PC-3 (cell line): ENCODE measurements around the gene CLSTN1. TPM values are rescaled to one million over a fixed set of nuclear protein-coding genes. Genes with fewer than 3 reads are reported as not detected.
A peak's percentile ranks its signal among the peaks of the same experiment; 100 is the strongest.

Source experiments
- ATAC-seq: fragments of 200-7000 bp; cut with Tn5 transposase; 2 replicates; pipeline ENCODE4 v1.9.1; 2020; ENCODE audit warnings: mild to moderate bottlenecking, moderate library complexity
- BruUV-seq: library from RNA; stranded (reverse); fragments of 400-500 nt; replicated peaks from 2 replicates; lab custom pipeline; 2021; lab: Mats Ljungman, UMichigan
- CTCF ChIA-PET: fragments of 300-600 bp; sonication (Branson Sonifier 250); formaldehyde crosslinking; loops from one replicate; lab custom pipeline; 2022; ENCODE audit warnings: antibody characterized with exemption; lab: Charles Lee
- POLR2A ChIA-PET: fragments of 300-600 bp; sonication (Branson Sonifier 250); formaldehyde crosslinking; loops from one replicate; lab custom pipeline; 2022; ENCODE audit warnings: antibody characterized with exemption; ENCODE audit not compliant: unreplicated experiment; lab: Charles Lee
- DNase-seq: peaks from one replicate; pipeline ENCODE4 v3.0.0-alpha.2; 2015
- H2AFZ ChIP-seq: fragments of 300-600 bp; sonication (generic); 2 replicates; pipeline ENCODE4 v1.6.0; 2016; ENCODE audit warnings: antibody characterized with exemption, low read length
- H3F3A ChIP-seq: fragments of 300-600 bp; sonication (generic); one replicate; pipeline ENCODE4 v1.6.0; 2017; ENCODE audit warnings: antibody characterized with exemption, low read length, control low read depth, mild to moderate bottlenecking; ENCODE audit not compliant: unreplicated experiment
- H3K27ac ChIP-seq: fragments of 300-600 bp; sonication (generic); 2 replicates; pipeline ENCODE4 v1.5.1; 2016; ENCODE audit warnings: mild to moderate bottlenecking, low read length
- H3K27me3 ChIP-seq: fragments of 300-600 bp; sonication (generic); 2 replicates; pipeline ENCODE4 v1.6.1; 2016; ENCODE audit warnings: low read length, mixed read lengths
- H3K36me3 ChIP-seq: fragments of 300-600 bp; sonication (generic); 2 replicates; pipeline ENCODE4 v1.6.1; 2016; ENCODE audit warnings: low read depth, mixed run types, low read length, mixed read lengths
- H3K4me1 ChIP-seq: fragments of 300-600 bp; sonication (generic); 2 replicates; pipeline ENCODE4 v1.5.1; 2016; ENCODE audit warnings: low read length; ENCODE audit not compliant: insufficient read depth
- H3K4me2 ChIP-seq: fragments of 300-600 bp; sonication (generic); 2 replicates; pipeline ENCODE4 v1.6.0; 2016; ENCODE audit warnings: low read length
- H3K4me3 ChIP-seq: fragments of 300-600 bp; sonication (generic); 2 replicates; pipeline ENCODE4 v1.5.1; 2016; ENCODE audit warnings: mild to moderate bottlenecking, low read length, mixed read lengths
- H3K79me2 ChIP-seq: fragments of 300-600 bp; sonication (generic); 2 replicates; pipeline ENCODE4 v1.6.1; 2017; ENCODE audit warnings: low read length, mixed read lengths
- H3K9ac ChIP-seq: fragments of 300-600 bp; sonication (generic); 2 replicates; pipeline ENCODE4 v1.6.0; 2016; ENCODE audit warnings: mild to moderate bottlenecking, low read length
- H3K9me2 ChIP-seq: fragments of 300-600 bp; sonication (generic); replicated peaks from 2 replicates; pipeline ENCODE4 v1.6.1; 2016; ENCODE audit warnings: mixed run types, low read length, mixed read lengths
- H3K9me3 ChIP-seq: fragments of 300-600 bp; sonication (generic); 2 replicates; pipeline ENCODE4 v1.6.1; 2016; ENCODE audit warnings: low read length, mixed read lengths
- H4K20me1 ChIP-seq: fragments of 300-600 bp; sonication (generic); 2 replicates; pipeline ENCODE4 v1.6.1; 2016; ENCODE audit warnings: low read length, mixed read lengths
- CTCF ChIP-seq: fragments of 300-600 bp; sonication (generic); conservative IDR thresholded peaks from 2 replicates; pipeline ENCODE4 v1.5.1; 2017; ENCODE audit warnings: antibody characterized with exemption, low read depth, mild to moderate bottlenecking, low read length
- EZH2 ChIP-seq: fragments of 300-600 bp; sonication (generic); IDR thresholded peaks from one replicate; pipeline ENCODE4 v1.6.1; 2017; ENCODE audit warnings: antibody characterized with exemption, mild to moderate bottlenecking, low read length; ENCODE audit not compliant: unreplicated experiment
- EZH2phosphoT487 ChIP-seq: fragments of 300-600 bp; sonication (generic); IDR thresholded peaks from 2 replicates; pipeline ENCODE4 v1.6.1; 2018; ENCODE audit warnings: mild to moderate bottlenecking, antibody characterized with exemption, low read length, borderline replicate concordance
- intact Hi-C: fragments of 100-400 bp; cut with micrococcal nuclease; formaldehyde crosslinking; loops from 2 replicates; pipeline ENCODE4 v1.9.0; 2023
- total RNA-seq: library from RNA; depleted of rRNA; stranded (reverse); fragments of >200 nt; gene quantifications from 2 replicates; pipeline ENCODE4 v1.2.3, GENCODE V29; 2014

The CLSTN1 gene
- total RNA-seq, 1 experiment from 2014 or later = 98.3 TPM

DNA sequence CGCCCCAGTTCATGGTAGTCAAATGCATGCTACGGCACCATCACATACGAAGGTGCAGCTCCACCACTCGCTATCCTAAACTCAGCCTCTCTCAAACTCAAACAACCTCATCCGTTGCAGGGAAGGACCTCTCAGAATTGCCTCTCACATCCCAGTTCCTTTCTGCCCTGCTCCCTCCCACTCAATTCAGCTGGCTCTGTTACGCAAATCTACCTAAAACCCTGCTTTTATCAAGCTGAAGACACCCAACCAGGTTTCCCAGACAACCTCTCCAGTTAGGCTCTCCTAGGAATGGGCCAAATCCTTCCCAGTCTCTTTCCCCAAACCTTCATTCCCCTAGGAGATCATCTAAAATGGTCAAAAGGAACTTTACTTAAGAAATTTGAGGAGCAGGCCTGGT is 62.9 kb downstream of the CLSTN1 start:
- Histone ChIP-seq H4K20me1 (no peaks in the 10 kb centered on the region), H3K4me3 (no peak overlapping the region), H3K4me2 (no peak overlapping the region), H3K4me1 (peaks cover 12% of the 10 kb centered on the region), H3F3A (no peaks in the 10 kb centered on the region), H3K27me3 (no peaks in the 10 kb centered on the region), H3K27ac (no peak overlapping the region), H2AFZ (no peak overlapping the region), H3K36me3 (no peaks in the 10 kb centered on the region; the same call in none of the 2 replicates), H3K79me2 (peaks cover 76% of the 10 kb centered on the region), H3K9me2 (no peaks in the 10 kb centered on the region), H3K9ac (no peak overlapping the region), H3K9me3 (no peaks in the 10 kb centered on the region)
- ATAC-seq (no peak), DNase-seq (no peak)
- TF ChIP-seq EZH2 = no peak
- TF ChIP-seq EZH2phosphoT487 = no peak
- TF ChIP-seq CTCF = no peak
- POLR2A ChIA-PET = no interaction called here
- CTCF ChIA-PET = no interaction called here
- intact Hi-C loops = no loop called here
- no TSS peak for BruUV-seq

DNA sequence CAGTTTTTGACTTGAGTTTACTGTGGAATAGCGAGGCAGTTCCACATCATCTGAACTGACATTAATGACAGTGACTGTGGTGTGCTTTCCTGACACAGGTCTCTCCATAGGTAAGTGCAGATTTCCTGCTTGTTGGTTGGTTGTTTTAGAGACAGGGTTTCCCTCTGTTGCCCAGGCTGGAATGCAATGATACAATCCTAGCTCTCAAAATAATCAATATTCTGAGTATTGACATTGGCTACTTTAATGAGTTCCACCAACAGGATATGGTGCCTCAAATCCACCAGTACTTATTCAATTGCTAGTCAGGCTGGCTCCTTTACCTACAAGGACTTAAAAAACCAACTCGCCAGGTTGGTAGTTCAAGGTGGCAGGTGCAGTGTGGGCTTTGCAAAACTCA is 63.8 kb downstream of the CLSTN1 start:
- no peak for DNase-seq
- no peak overlapping the region for H3K9ac ChIP-seq
- no peaks in the 10 kb centered on the region for H3K9me3 ChIP-seq
- intact Hi-C loops = no loop called here
- no peak overlapping the region for H2AFZ ChIP-seq
- no peaks in the 10 kb centered on the region for H3K9me2 ChIP-seq
- H3K36me3 ChIP-seq = peaks cover 2% of the 10 kb centered on the region
- H3F3A ChIP-seq = no peaks in the 10 kb centered on the region
- ATAC-seq = no peak
- H3K4me2 ChIP-seq = no peak overlapping the region
- no peaks in the 10 kb centered on the region for H4K20me1 ChIP-seq
- no peak overlapping the region for H3K27ac ChIP-seq
- POLR2A ChIA-PET = no interaction called here
- TF ChIP-seq EZH2 (no peak), EZH2phosphoT487 (no peak), CTCF (no peak)
- H3K27me3 ChIP-seq = no peaks in the 10 kb centered on the region
- CTCF ChIA-PET = no interaction called here
- peaks cover 6% of the 10 kb centered on the region; the same call in 1 of the 2 replicates for H3K4me1 ChIP-seq
- BruUV-seq = no TSS peak
- H3K4me3 ChIP-seq = no peak overlapping the region
- H3K79me2 ChIP-seq = peaks cover 68% of the 10 kb centered on the region

- H3K79me2 ChIP-seq = peaks cover 55% of the 10 kb centered on the region
- peaks cover 3% of the 10 kb centered on the region for H3K36me3 ChIP-seq
- intact Hi-C loops = no loop called here
- H4K20me1 ChIP-seq = no peaks in the 10 kb centered on the region
- H3K9me2 ChIP-seq = no peaks in the 10 kb centered on the region
- no peaks in the 10 kb centered on the region for H3K9me3 ChIP-seq
- H2AFZ ChIP-seq = no peak overlapping the region
- H3K4me1 ChIP-seq = peaks cover 6% of the 10 kb centered on the region; the same call in 1 of the 2 replicates
- ChIA-PET POLR2A (no interaction called here), CTCF (no interaction called here)
- ATAC-seq (no peak), DNase-seq (peak; percentile 5)
- no peak overlapping the region for H3K9ac ChIP-seq
- no peak overlapping the region for H3K4me2 ChIP-seq
- TF ChIP-seq EZH2phosphoT487 = no peak
- TF ChIP-seq CTCF = no peak
- TF ChIP-seq EZH2 = no peak
- H3F3A ChIP-seq = no peaks in the 10 kb centered on the region
- H3K4me3 ChIP-seq = no peak overlapping the region
- no peaks in the 10 kb centered on the region for H3K27me3 ChIP-seq
- no TSS peak for BruUV-seq
- no peak overlapping the region for H3K27ac ChIP-seq
These were observed 65.1 kb downstream of the CLSTN1 start for GRCh38 chr1:9758559-9759121.
